ENCODE data around the gene ARF4.
"Not testable (repeated sequence)": the region's sequence is repeated elsewhere in the genome, so short reads cannot be mapped to it uniquely, and the experiment has no call there.

ARF4 gene

DNA sequence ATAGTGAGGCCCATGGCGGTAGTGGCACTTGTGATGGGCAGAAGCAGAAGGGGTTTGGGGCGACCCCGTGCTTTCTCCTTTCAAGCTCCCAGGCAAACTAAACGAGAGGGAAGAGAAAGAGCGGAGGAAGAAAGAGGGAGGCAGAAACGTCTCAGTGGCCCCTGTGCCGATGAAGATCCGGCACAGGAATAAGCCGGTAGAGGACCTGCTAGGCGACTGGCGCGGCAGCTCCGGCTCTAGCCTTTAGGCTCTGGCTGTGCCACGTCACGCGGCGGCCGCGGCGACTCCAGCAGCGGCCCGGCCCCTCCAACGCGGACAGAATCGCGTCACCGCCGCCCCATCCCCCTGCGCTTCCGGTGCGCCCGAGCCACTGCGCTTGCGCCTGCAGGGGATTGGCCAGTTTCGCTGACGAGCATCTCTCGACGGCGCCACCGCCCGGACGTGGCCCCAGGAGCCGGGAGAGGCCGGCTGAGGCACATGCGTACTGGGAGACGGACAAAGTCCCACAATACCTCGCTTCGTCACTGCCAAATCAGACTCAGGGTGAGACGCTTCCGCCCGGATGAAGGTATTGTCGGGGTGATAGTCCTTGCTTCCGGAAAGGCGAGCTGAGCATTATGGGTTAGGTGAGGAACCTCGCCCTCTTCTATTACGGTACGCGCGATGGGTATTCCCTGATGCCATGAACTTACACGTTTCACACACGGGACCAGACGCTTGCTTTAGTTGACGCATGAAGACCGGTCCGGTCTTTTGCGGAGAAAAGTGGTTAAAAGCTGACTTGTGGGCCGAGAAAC lies at the start of gene ARF4:
Gene ARF4 (minus strand): TSS at position 218 of the 797 bp plus-strand sequence. CDS start 204 bp downstream, at position 14.
- DNase-seq (ENCODE audit: low read depth): peak; percentile 99
- Histone ChIP-seq H3K4me1 (ENCODE audit: control insufficient read depth, insufficient read depth, low read length) (peaks cover 35% of the 10 kb centered on the region), H3K36me3 (ENCODE audit: control insufficient read depth, insufficient read depth, low read length, severe bottlenecking) (peaks cover 16% of the 10 kb centered on the region), H3K9me3 (ENCODE audit: control insufficient read depth, low read length) (no peaks in the 10 kb centered on the region), H3K27me3 (replicated peaks; ENCODE audit: control insufficient read depth, insufficient read depth, low read length) (no peaks in the 10 kb centered on the region), H3K4me3 (ENCODE audit: low read length) (peak within 1 kb of the TSS; percentile 100), H3K9ac (ENCODE audit: low read length) (peak within 1 kb of the TSS; percentile 100)

DNA sequence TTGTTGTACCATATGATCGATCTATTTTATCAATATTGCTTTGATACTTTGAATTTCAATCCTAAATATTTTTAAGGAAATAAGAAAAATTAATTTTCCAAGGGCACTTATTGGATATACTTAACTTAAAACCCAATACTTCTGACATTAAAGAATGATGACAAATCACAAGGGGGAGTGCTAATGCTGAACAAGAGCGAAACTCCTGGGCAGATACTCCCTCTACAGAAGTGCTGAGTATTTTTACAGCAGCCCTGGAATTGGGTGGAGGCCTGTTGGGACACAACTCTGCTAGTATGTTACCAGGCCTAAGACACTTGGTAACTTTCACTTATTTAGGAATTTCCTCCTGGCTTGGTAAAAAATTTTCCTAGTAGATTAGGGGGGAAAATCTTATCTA lies 49.6 kb upstream of the ARF4 start:
- Histone ChIP-seq H3K4me1 (ENCODE audit: control insufficient read depth, insufficient read depth, low read length) (peaks cover 7% of the 10 kb centered on the region), H3K4me3 (ENCODE audit: low read length) (no peak overlapping the region), H3K9me3 (ENCODE audit: control insufficient read depth, low read length) (peaks cover 9% of the 10 kb centered on the region), H3K36me3 (ENCODE audit: control insufficient read depth, insufficient read depth, low read length, severe bottlenecking) (peaks cover 33% of the 10 kb centered on the region), H3K9ac (ENCODE audit: low read length) (peak overlapping the region; percentile 62), H3K27me3 (replicated peaks; ENCODE audit: control insufficient read depth, insufficient read depth, low read length) (no peaks in the 10 kb centered on the region)
- DNase-seq (ENCODE audit: low read depth): peak; percentile 75

DNA sequence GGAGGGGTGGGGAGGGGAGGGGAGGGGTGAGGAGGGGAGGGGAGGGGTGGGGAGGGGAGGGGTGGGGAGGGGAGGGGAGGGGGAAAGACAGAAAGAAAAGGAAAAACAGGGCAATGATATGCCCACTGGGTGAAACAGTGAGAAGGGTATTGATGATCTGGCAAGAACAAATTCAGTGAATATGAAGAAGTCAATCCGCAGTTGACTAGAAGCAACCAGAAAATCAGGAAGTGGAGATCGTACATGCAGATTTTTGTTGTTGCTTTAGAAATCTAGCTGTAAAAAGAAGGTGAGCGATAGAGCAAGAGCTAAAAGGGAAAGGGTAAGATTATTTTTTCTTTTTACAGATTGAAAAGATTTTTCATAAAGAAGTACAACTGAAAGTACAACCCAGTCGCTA lies 47.6 kb upstream of the ARF4 start:
- peaks cover 9% of the 10 kb centered on the region for H3K9me3 ChIP-seq (ENCODE audit: control insufficient read depth, low read length)
- H3K9ac ChIP-seq (ENCODE audit: low read length): no peak overlapping the region
- peaks cover 40% of the 10 kb centered on the region for H3K36me3 ChIP-seq (ENCODE audit: control insufficient read depth, insufficient read depth, low read length, severe bottlenecking)
- no peak overlapping the region for H3K4me3 ChIP-seq (ENCODE audit: low read length)
- no peak for DNase-seq (ENCODE audit: low read depth)
- H3K4me1 ChIP-seq (ENCODE audit: control insufficient read depth, insufficient read depth, low read length): peaks cover 7% of the 10 kb centered on the region
- no peaks in the 10 kb centered on the region for H3K27me3 ChIP-seq (replicated peaks; ENCODE audit: control insufficient read depth, insufficient read depth, low read length)

DNA sequence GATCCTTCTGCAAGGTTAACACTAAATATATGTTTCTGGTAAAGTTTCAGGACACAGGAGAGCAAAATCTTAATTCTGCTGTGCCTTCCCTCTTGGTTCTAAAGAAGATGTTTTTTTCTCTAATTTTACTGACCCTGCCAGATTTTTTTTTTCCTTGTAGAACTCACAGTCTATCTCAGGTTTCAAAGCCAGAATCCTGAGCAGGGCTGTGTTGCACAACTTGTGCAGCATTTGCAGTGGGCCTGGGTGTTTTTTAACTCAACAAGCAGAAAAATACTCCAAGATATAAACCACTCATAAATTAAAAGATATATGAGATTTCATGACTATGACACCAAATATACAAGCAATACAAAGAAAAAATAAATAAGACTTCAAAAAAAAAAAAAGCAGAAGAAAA lies 40.2 kb upstream of the ARF4 start:
- H3K36me3 ChIP-seq (ENCODE audit: control insufficient read depth, insufficient read depth, low read length, severe bottlenecking): peaks cover 76% of the 10 kb centered on the region
- H3K9ac ChIP-seq (ENCODE audit: low read length): no peak overlapping the region
- H3K27me3 ChIP-seq (replicated peaks; ENCODE audit: control insufficient read depth, insufficient read depth, low read length): no peaks in the 10 kb centered on the region
- peaks cover 6% of the 10 kb centered on the region for H3K4me1 ChIP-seq (ENCODE audit: control insufficient read depth, insufficient read depth, low read length)
- no peak overlapping the region for H3K4me3 ChIP-seq (ENCODE audit: low read length)
- no peaks in the 10 kb centered on the region for H3K9me3 ChIP-seq (ENCODE audit: control insufficient read depth, low read length)
- DNase-seq (ENCODE audit: low read depth): peak; percentile 91

DNA sequence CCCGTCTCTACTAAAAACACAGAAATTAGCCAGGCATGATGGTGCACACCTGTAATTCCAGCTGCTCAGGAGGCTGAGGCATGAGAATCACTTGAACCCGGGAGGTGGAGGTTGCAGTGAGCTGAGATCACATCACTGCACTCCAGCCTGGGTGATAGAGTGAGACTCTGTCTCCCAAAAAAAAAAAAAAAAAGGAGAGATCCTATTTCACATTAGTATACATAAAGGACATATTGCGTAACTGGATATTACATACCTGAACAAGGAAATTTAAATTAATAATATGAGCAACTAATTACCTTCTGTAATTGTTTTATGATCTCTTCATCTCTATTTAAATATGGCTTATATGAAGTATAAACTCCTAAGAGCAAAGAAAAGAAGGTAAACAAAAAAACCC lies 37.1 kb upstream of the ARF4 start:
- H3K27me3 ChIP-seq (replicated peaks; ENCODE audit: control insufficient read depth, insufficient read depth, low read length); H3K4me3 ChIP-seq (ENCODE audit: low read length); H3K9me3 ChIP-seq (ENCODE audit: control insufficient read depth, low read length); H3K4me1 ChIP-seq (ENCODE audit: control insufficient read depth, insufficient read depth, low read length); H3K9ac ChIP-seq (ENCODE audit: low read length): not testable (repeated sequence)
- H3K36me3 ChIP-seq (ENCODE audit: control insufficient read depth, insufficient read depth, low read length, severe bottlenecking): peaks cover 78% of the 10 kb centered on the region
- peak; percentile 5 for DNase-seq (ENCODE audit: low read depth)

DNA sequence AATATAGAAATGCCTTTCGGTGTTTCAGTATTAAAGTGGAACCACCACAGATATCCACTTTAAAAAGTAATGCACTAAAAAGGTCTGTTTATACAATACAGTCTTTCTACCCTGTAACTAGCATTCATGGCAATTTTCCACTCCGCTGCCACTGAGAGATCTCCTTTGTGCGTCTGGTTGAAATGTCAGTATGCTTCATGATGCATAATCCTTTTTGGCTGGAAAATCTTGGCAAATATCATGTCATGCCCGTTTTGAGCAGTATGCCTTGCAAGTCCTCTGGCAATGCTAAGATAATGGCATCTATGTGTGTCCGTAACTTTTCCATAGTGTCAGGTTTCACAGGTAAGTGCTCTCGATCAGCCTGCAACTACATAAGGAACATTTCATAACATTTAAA lies 30.8 kb upstream of the ARF4 start:
- no peaks in the 10 kb centered on the region for H3K27me3 ChIP-seq (replicated peaks; ENCODE audit: control insufficient read depth, insufficient read depth, low read length)

DNA sequence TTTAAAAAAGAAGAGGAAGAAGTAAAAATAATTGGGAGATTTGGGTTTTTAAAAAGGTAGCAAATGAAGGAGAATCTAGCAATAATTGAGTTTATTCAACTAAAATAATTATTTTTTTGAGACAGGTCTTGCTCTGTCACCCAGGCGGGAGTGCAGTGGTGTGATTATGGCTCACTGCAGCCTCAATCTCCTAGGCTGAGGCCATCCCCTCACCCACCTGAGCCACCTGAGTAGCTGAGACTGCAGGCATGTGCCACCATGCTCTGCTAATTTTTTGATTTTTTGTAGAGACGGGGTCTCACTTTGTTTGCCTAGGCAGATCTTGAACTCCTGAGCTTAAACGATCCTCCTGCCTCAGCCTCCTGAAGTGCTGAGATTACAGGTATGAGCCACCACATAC lies 27.7 kb upstream of the ARF4 start:
- no peak overlapping the region for H3K9ac ChIP-seq (ENCODE audit: low read length)
- H3K9me3 ChIP-seq (ENCODE audit: control insufficient read depth, low read length): no peaks in the 10 kb centered on the region
- no peak overlapping the region for H3K4me3 ChIP-seq (ENCODE audit: low read length)
- no peaks in the 10 kb centered on the region for H3K4me1 ChIP-seq (ENCODE audit: control insufficient read depth, insufficient read depth, low read length)
- H3K36me3 ChIP-seq (ENCODE audit: control insufficient read depth, insufficient read depth, low read length, severe bottlenecking): peaks cover 51% of the 10 kb centered on the region
- no peaks in the 10 kb centered on the region for H3K27me3 ChIP-seq (replicated peaks; ENCODE audit: control insufficient read depth, insufficient read depth, low read length)
- DNase-seq (ENCODE audit: low read depth): no peak

More for the DNA sequence above, 30.8 kb upstream of the ARF4 start:
- no peak for DNase-seq (ENCODE audit: low read depth)
- Histone ChIP-seq H3K4me1 (ENCODE audit: control insufficient read depth, insufficient read depth, low read length) (no peaks in the 10 kb centered on the region), H3K9me3 (ENCODE audit: control insufficient read depth, low read length) (no peaks in the 10 kb centered on the region), H3K36me3 (ENCODE audit: control insufficient read depth, insufficient read depth, low read length, severe bottlenecking) (peaks cover 76% of the 10 kb centered on the region), H3K4me3 (ENCODE audit: low read length) (no peak overlapping the region), H3K9ac (ENCODE audit: low read length) (no peak overlapping the region)

DNA sequence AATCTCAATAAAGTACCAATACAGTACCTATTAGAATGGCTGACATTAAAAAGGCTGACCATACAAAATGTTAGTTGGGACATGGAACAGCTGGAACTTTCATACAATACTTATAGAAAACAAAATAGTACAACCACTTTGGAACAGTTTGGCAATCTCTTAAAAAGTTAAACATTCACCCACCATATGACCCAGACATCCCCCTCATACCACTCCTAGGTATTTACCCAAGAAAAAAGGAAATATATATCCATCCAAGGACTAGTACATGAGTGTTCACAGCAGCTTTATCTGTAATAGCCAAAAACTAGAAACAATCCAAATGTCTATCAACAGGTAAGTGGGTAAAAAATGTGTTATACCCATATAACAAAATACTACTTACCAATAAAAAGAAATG lies 25.2 kb upstream of the ARF4 start:
- Histone ChIP-seq H3K4me3 (ENCODE audit: low read length) (no peak overlapping the region), H3K9ac (ENCODE audit: low read length) (no peak overlapping the region), H3K4me1 (ENCODE audit: control insufficient read depth, insufficient read depth, low read length) (no peaks in the 10 kb centered on the region), H3K36me3 (ENCODE audit: control insufficient read depth, insufficient read depth, low read length, severe bottlenecking) (peaks cover 33% of the 10 kb centered on the region), H3K9me3 (ENCODE audit: control insufficient read depth, low read length) (no peaks in the 10 kb centered on the region), H3K27me3 (replicated peaks; ENCODE audit: control insufficient read depth, insufficient read depth, low read length) (no peaks in the 10 kb centered on the region)
- DNase-seq (ENCODE audit: low read depth): no peak

DNA sequence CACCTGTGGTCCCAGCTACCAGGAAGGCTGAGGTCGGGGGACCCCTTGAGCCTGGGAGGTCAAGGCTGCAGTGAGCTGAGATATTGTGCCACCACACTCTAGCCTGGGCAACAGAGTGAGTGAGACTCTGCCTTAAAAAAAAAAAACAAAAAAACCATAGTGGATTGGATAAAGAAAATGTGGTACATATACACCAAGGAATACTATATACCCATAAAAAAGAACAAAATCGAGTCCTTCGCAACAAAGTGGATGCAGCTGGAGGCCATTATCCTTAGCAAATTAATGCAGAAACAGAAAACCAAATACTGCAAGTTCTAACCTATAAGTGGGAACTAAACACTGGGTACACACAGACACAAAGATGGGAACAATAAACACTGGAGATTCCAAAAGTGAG lies 20.6 kb upstream of the ARF4 start:
- Histone ChIP-seq H3K9me3 (ENCODE audit: control insufficient read depth, low read length) (no peaks in the 10 kb centered on the region), H3K4me3 (ENCODE audit: low read length) (no peak overlapping the region), H3K4me1 (ENCODE audit: control insufficient read depth, insufficient read depth, low read length) (no peaks in the 10 kb centered on the region), H3K36me3 (ENCODE audit: control insufficient read depth, insufficient read depth, low read length, severe bottlenecking) (peaks cover 3% of the 10 kb centered on the region), H3K9ac (ENCODE audit: low read length) (no peak overlapping the region), H3K27me3 (replicated peaks; ENCODE audit: control insufficient read depth, insufficient read depth, low read length) (no peaks in the 10 kb centered on the region)
- DNase-seq (ENCODE audit: low read depth): no peak

DNA sequence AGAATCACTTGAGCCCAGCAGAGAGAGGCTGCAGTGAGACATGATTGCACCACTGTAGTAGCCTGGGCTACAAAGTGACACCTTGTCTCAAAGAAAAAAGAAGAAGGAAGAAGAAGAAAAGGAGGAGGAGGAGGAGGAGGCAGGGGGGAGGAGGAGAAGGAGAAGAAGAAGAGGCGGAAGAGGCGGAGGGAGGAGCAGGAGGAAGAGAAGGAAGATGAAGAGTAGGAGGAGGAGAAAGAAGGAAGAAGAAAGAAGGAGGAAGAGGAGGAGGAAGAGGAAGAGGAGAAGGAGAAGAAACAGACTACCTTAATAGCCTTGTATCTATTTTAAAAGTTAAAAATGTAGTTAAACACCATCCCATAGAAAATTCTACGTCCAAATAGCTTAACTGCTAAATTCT lies 19.1 kb upstream of the ARF4 start:
- no peak overlapping the region for H3K9ac ChIP-seq (ENCODE audit: low read length)
- peaks cover 3% of the 10 kb centered on the region for H3K36me3 ChIP-seq (ENCODE audit: control insufficient read depth, insufficient read depth, low read length, severe bottlenecking)
- H3K27me3 ChIP-seq (replicated peaks; ENCODE audit: control insufficient read depth, insufficient read depth, low read length): no peaks in the 10 kb centered on the region
- H3K4me1 ChIP-seq (ENCODE audit: control insufficient read depth, insufficient read depth, low read length): no peaks in the 10 kb centered on the region
- DNase-seq (ENCODE audit: low read depth): no peak
- no peaks in the 10 kb centered on the region for H3K9me3 ChIP-seq (ENCODE audit: control insufficient read depth, low read length)
- H3K4me3 ChIP-seq (ENCODE audit: low read length): no peak overlapping the region

DNA sequence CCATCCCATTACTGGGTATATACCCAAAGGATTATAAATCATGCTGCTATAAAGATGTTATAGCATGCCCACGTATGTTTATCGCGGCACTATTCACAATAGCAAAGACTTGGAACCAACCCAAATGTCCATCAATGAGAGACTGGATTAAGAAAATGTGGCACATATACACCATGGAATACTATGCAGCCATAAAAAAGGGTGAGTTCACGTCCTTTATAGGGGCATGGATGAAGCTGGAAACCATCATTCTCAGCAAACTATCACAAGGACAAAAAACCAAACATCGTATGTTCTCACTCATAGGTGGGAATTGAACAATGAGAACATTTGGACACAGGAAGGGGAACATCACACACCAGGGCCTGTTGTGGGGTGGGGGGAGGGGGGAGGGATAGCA lies 14.7 kb upstream of the ARF4 start:
- H3K9me3 ChIP-seq (ENCODE audit: control insufficient read depth, low read length); H3K4me1 ChIP-seq (ENCODE audit: control insufficient read depth, insufficient read depth, low read length); H3K9ac ChIP-seq (ENCODE audit: low read length); H3K27me3 ChIP-seq (replicated peaks; ENCODE audit: control insufficient read depth, insufficient read depth, low read length); DNase-seq (ENCODE audit: low read depth); H3K4me3 ChIP-seq (ENCODE audit: low read length); H3K36me3 ChIP-seq (ENCODE audit: control insufficient read depth, insufficient read depth, low read length, severe bottlenecking): not testable (repeated sequence)

DNA sequence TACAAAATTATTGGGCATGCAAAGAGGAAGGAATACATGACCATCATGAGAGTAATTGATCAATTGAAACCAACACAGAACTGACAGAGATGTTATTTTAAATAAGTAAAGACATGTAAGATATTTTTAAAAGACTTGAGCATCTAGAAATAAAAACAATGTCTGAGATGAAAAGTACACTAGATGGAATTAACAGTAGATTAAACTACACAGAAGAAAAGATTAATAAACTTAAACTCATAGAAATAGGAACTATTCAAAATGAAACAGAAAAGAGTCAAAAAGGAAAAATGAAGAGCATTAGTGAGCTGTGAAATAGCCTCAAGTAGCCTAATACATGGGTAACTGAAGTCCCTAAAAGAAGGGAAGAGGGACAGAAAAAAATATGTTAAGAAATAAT lies 8.5 kb upstream of the ARF4 start:
- H3K9ac ChIP-seq (ENCODE audit: low read length): no peak overlapping the region
- no peak overlapping the region for H3K4me3 ChIP-seq (ENCODE audit: low read length)
- peaks cover 5% of the 10 kb centered on the region for H3K36me3 ChIP-seq (ENCODE audit: control insufficient read depth, insufficient read depth, low read length, severe bottlenecking)
- DNase-seq (ENCODE audit: low read depth): no peak
- H3K27me3 ChIP-seq (replicated peaks; ENCODE audit: control insufficient read depth, insufficient read depth, low read length): no peaks in the 10 kb centered on the region
- no peaks in the 10 kb centered on the region for H3K4me1 ChIP-seq (ENCODE audit: control insufficient read depth, insufficient read depth, low read length)
- H3K9me3 ChIP-seq (ENCODE audit: control insufficient read depth, low read length): no peaks in the 10 kb centered on the region
